ENCODE measurements around the gene FAM163B.

DNA sequence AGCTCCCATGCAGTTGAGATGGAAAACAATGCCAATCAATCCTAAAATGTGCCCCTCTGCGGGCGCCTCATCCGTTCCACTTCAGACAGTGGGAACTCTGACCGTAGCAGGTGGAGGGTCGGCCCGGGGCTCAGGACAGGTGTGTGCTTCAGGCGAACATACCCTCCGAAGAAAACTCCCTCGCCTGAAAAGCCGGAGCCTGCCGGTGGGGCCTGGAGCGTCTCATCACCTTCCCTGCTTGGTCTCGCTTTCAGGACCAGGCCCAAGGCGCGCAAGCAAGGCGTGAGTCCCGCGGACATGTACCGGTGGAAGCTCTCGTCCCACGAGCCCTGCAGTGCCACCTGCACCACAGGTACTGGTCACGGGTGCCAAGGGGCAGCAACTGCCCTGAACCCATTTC, 48.2 kb downstream of the FAM163B start:
- TF ChIP-seq, protein P1, sequence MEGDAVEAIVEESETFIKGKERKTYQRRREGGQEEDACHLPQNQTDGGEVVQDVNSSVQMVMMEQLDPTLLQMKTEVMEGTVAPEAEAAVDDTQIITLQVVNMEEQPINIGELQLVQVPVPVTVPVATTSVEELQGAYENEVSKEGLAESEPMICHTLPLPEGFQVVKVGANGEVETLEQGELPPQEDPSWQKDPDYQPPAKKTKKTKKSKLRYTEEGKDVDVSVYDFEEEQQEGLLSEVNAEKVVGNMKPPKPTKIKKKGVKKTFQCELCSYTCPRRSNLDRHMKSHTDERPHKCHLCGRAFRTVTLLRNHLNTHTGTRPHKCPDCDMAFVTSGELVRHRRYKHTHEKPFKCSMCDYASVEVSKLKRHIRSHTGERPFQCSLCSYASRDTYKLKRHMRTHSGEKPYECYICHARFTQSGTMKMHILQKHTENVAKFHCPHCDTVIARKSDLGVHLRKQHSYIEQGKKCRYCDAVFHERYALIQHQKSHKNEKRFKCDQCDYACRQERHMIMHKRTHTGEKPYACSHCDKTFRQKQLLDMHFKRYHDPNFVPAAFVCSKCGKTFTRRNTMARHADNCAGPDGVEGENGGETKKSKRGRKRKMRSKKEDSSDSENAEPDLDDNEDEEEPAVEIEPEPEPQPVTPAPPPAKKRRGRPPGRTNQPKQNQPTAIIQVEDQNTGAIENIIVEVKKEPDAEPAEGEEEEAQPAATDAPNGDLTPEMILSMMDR (IDR thresholded peaks at IDR 0.05), result no peak
- TF ChIP-seq POLR2A (IDR thresholded peaks at IDR 0.05), result no peak
